ENCODE data around the gene SNX21. TPM values are rescaled to one million over a fixed set of nuclear protein-coding genes. Genes with fewer than 3 reads are reported as not detected.
A peak's percentile ranks its signal among the peaks of the same experiment; 100 is the strongest.

Gene SNX21
- total and polyA plus RNA-seq, 2 donors (not counting 1 experiment from before 2014, with no cell fraction given) = 2.2 to 2.4 TPM

- Histone ChIP-seq H3K9me3 (ENCODE audit: control extremely low read depth in 1 of 3, control insufficient read depth in 2 of 3, insufficient read depth in 1 of 3, low read length in 2 of 3) (no peaks in the 10 kb centered on the region), H2AFZ (ENCODE audit: insufficient read depth, low read depth, low read length, poor library complexity, severe bottlenecking) (no peak overlapping the region), H3K9ac (ENCODE audit: low read length) (no peak overlapping the region), H4K20me1 (ENCODE audit: control insufficient read depth, insufficient read depth, low read length, poor library complexity, severe bottlenecking) (no peaks in the 10 kb centered on the region), H3K27me3 (replicated peaks in 1 of 4; ENCODE audit: control extremely low read depth in 1 of 4, control insufficient read depth in 3 of 4, insufficient read depth in 4 of 4, low read length in 3 of 4) (no peaks in the 10 kb centered on the region), H3K4me1 (ENCODE audit: control insufficient read depth in 2 of 2, insufficient read depth in 2 of 2, low read length in 2 of 2) (peaks cover 14 to 21% of the 10 kb centered on the region in 2 donors), H3K27ac (ENCODE audit: low read length in 2 of 2) (no peak overlapping the region), H3K4me2 (replicated peaks; ENCODE audit: low read depth, low read length, poor library complexity, severe bottlenecking) (no peak overlapping the region), H3K4me3 (ENCODE audit: control extremely low read depth in 1 of 5, extremely low read depth in 1 of 5, insufficient read depth in 1 of 5, low read depth in 2 of 5, low read length in 4 of 5) (no peak overlapping the region), H3K79me2 (ENCODE audit: control insufficient read depth, insufficient read depth, low read length) (no peaks in the 10 kb centered on the region), H3K36me3 (replicated peaks in 1 of 2; ENCODE audit: control extremely low read depth in 1 of 2, control insufficient read depth in 1 of 2, extremely low read depth in 1 of 2, insufficient read depth in 2 of 2, low read length in 1 of 2) (peaks cover 11 to 37% of the 10 kb centered on the region in 2 experiments)
- no peak for TF ChIP-seq CTCF (IDR thresholded peaks at IDR 0.05)
- TF ChIP-seq EZH2 (IDR thresholded peaks at IDR 0.05; ENCODE audit: borderline replicate concordance, insufficient read depth, low read depth, low read length, poor library complexity, severe bottlenecking) = no peak
- Mint-ChIP-seq H3K27ac (no peak overlapping the region), H3K4me1 (peaks cover 18% of the 10 kb centered on the region), H3K9me3 (ENCODE audit: insufficient read depth) (no peaks in the 10 kb centered on the region), H3K4me3 (no peak overlapping the region), H3K27me3 (no peaks in the 10 kb centered on the region)
- no peak for DNase-seq
- no peak for ATAC-seq (ENCODE audit: low read depth)
- intact Hi-C loops (cut with micrococcal nuclease) = no loop called here
- WGBS (ENCODE audit: insufficient coverage) = 95% methylated on average over 25 of the region's 25 CpGs
- ChIA-PET POLR2A (no interaction called here), CTCF (interaction anchor here (1.4 kb wide), 1 partner anchor 129 kb away, joined by 5 read pairs; no protein-coding TSS in a partner anchor)
Observed at GRCh38 chr20:45840700-45841198, 7.2 kb downstream of the SNX21 start.

GRCh38 chr20:45841407-45842129, 8.0 kb downstream of the SNX21 start:
- Histone ChIP-seq H3K79me2 (ENCODE audit: control insufficient read depth, insufficient read depth, low read length) (no peaks in the 10 kb centered on the region), H3K4me1 (ENCODE audit: control insufficient read depth in 2 of 2, insufficient read depth in 2 of 2, low read length in 2 of 2) (peaks cover 14 to 21% of the 10 kb centered on the region in 2 donors), H3K9me3 (ENCODE audit: control extremely low read depth in 1 of 3, control insufficient read depth in 2 of 3, insufficient read depth in 1 of 3, low read length in 2 of 3) (no peaks in the 10 kb centered on the region), H4K20me1 (ENCODE audit: control insufficient read depth, insufficient read depth, low read length, poor library complexity, severe bottlenecking) (no peaks in the 10 kb centered on the region), H3K4me3 (ENCODE audit: control extremely low read depth in 1 of 5, extremely low read depth in 1 of 5, insufficient read depth in 1 of 5, low read depth in 2 of 5, low read length in 4 of 5) (peak overlapping the region in 1 of 5 experiments; percentile 20), H3K27me3 (replicated peaks in 1 of 4; ENCODE audit: control extremely low read depth in 1 of 4, control insufficient read depth in 3 of 4, insufficient read depth in 4 of 4, low read length in 3 of 4) (no peaks in the 10 kb centered on the region), H3K4me2 (replicated peaks; ENCODE audit: low read depth, low read length, poor library complexity, severe bottlenecking) (peak overlapping the region; percentile 60), H3K36me3 (replicated peaks in 1 of 2; ENCODE audit: control extremely low read depth in 1 of 2, control insufficient read depth in 1 of 2, extremely low read depth in 1 of 2, insufficient read depth in 2 of 2, low read length in 1 of 2) (peaks cover 13 to 46% of the 10 kb centered on the region in 2 experiments), H2AFZ (ENCODE audit: insufficient read depth, low read depth, low read length, poor library complexity, severe bottlenecking) (peak overlapping the region; percentile 48), H3K27ac (ENCODE audit: low read length in 2 of 2) (peak overlapping the region; percentile 21 to 79), H3K9ac (ENCODE audit: low read length) (no peak overlapping the region)
- intact Hi-C loops (cut with micrococcal nuclease) = no loop called here
- no peak for DNase-seq
- no peak for TF ChIP-seq EZH2 (IDR thresholded peaks at IDR 0.05; ENCODE audit: borderline replicate concordance, insufficient read depth, low read depth, low read length, poor library complexity, severe bottlenecking)
- no peak for TF ChIP-seq CTCF (IDR thresholded peaks at IDR 0.05)
- WGBS (ENCODE audit: insufficient coverage) = 98% methylated on average over 7 of the region's 10 CpGs
- no peaks in the 10 kb centered on the region for H3K9me3 Mint-ChIP-seq (ENCODE audit: insufficient read depth)
- peaks cover 18% of the 10 kb centered on the region for H3K4me1 Mint-ChIP-seq
- peak overlapping the region; percentile 33 for H3K4me3 Mint-ChIP-seq
- POLR2A ChIA-PET = interaction anchor here (1.1 to 1.6 kb wide), 3 partner anchors 8 to 93 kb away, joined by 3 to 5 read pairs (median 4); partner anchors contain the start of genes ACOT8, SNX21 and ZSWIM3
- no peak for ATAC-seq (ENCODE audit: low read depth)
- peak overlapping the region; percentile 79 for H3K27ac Mint-ChIP-seq
- no peaks in the 10 kb centered on the region for H3K27me3 Mint-ChIP-seq
- CTCF ChIA-PET = interaction anchor here (0.9 to 1.7 kb wide), 6 partner anchors 9 to 129 kb away, joined by 3 to 5 read pairs (median 4); partner anchors contain the start of gene ZSWIM1
